Measurements from ENCODE around the gene KLHL29.
"Not testable (repeated sequence)": the region's sequence is repeated elsewhere in the genome, so short reads cannot be mapped to it uniquely, and the experiment has no call there.

The KLHL29 gene

DNA sequence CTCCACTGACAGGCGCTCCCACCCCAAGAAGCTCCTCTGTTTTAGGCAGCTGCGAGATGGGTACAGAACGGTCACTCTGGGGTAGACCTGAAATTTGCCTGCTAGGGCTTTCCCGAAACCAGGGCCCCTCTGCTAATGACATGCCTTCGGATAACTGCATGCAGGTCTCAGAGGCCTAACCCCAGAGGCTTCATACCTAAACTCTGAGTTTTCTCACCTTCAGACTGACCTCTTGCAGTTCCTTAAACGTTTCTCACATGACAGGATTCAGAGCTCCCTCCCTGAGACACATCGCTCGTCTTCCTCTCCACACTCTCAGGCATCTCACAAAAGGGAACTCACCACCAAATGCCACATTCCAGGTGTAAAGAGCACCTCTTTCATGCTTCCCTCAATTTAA lies 11.3 kb upstream of the KLHL29 start:
- no peak for DNase-seq

- no peak for DNase-seq
Observed at GRCh38 chr2:23375448-23375847, 9.5 kb upstream of the KLHL29 start.

DNA sequence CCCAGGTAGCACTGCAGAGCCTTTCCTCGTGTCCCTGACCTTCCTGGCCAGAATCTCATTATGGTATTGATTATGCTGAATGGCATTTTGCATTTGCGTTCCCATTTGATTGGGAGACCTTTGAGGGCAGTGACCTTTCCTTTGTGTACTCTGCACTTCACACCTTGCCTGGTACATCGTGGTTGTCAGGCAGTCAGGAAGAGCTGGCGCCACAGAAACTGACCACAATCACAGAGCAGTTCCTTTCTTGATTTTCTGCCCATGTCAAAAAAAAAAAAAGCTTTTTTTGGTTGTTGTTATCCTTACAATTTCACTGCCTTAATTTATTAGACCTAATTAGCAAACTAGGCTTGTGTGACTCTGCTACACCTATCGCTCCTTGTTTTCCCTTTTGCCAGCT lies 8.9 kb upstream of the KLHL29 start:
- no peak for DNase-seq

- DNase-seq: no peak
Observed at GRCh38 chr2:23376972-23377371, 8.0 kb upstream of the KLHL29 start.

GRCh38 chr2:23377771-23378170 lies 7.2 kb upstream of the KLHL29 start:
- DNase-seq: no peak

DNA sequence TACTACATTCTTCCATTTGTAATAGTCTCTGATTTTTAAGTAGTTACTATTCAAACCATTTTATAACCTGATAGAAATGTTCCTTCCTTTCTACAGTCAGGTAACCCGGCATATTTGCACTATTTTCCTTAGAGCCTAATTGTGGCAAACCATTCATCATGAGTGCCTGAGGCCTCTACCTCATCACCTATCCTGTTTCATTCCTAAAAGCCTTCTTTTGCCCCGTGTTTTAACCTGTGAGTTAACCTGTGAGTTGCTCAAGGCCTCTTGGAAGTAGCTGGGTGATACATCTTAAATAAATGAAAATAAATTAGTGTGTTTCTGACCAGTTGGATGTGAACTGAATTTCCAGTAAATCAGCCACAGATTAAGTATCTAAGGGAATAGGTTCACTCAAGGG lies 6.5 kb upstream of the KLHL29 start:
- DNase-seq: no peak

- no peak for DNase-seq
Observed at GRCh38 chr2:23379220-23379695, 5.7 kb upstream of the KLHL29 start.

DNA sequence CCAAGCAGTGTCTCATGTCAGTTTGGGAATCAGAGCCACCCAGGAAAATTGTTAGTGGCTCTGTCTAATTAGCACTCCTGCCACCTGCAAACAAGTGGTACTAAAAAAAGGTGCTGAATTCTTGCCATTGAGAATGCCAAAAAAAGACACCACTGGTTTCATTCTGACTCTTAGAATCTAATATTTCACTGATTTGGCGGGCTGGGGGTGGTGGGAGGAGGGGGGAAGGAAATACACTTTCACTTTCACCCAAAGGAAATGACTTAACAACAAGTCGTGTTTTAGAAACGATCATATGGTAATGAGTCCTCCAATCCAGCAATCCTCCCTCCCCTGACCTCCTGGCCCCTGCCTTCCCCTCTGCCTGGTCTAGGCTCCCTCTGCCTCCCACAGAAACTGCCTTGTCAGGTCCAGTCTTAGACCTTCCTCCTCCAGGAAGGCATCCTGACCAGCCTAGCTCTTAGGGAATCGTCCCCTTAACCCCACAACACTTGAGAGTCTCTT lies 4.4 kb upstream of the KLHL29 start:
- no peak for DNase-seq

- no peak for DNase-seq
Observed at GRCh38 chr2:23381084-23381483, 3.9 kb upstream of the KLHL29 start.

- no peak for DNase-seq
Observed at GRCh38 chr2:23381485-23381884, 3.5 kb upstream of the KLHL29 start.

DNA sequence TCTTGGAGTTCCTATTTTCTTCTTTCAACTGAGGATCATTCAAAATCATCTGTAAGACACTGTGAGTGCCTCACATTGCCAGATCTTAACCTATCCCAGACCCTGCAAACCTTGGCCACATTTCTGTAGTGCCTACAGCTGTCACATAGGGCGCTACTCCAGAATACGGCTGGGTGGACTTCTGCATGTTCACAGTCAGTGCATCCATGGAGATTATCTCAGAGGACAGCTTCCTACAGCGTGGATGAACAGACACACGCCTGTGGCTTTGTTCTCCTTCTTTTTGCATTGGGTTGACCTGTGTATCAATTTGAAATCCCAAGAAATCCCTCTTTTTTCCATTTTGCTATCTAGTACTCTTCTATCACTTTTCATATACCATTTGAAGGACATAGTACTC lies 1.9 kb upstream of the KLHL29 start:
- no peak for DNase-seq

GRCh38 chr2:23385351-23385747 lies 370 bp downstream of the KLHL29 start:
- DNase-seq: peak; percentile 57

- DNase-seq: peak; percentile 43
Observed at GRCh38 chr2:23385748-23386338, 864 bp downstream of the KLHL29 start.

DNA sequence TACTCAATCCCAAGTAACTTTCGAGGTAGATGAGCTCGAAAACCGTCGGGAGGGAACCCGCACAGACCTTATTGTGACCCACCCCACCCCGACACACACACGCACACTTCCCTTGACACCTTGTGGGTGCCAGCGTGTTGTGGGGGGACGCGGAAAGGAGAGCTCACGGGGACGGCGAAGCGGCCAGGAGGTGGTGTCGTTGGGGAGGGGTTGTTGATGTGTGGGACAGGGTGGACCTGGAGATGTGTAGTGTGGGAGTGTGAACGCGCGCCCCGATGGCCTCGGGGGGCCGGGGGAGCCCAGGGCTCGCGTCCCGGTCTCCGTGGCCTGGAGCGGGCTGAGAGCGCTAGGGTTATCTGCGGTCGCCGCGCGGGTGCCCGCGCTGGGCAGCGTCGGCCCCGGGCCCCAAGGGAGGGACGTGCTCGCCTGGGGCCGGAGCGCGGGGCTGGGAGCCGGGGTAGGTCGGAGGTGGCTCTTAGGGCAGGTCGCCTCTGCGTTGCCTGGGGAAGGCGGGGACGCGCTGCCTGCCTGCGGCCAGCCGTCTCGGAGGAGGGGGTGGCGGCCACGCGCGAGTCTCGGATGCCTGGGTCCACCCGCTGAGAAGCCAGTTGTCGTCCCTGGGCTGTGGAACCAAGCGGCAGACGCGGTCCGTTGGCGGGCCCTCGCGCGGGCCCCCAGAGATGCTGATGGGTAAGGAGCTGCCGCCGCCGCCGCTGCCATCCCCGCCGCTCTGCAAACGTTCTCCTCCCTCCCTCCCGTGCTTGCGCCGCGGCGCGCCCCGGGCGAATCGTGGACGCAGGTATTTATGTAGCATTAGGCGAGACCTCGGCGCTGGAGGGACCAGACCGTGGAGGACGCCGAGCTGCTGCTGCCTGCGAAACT lies 1.6 kb downstream of the KLHL29 start:
- peak; percentile 58 for DNase-seq

GRCh38 chr2:23387221-23387550 lies 2.2 kb downstream of the KLHL29 start:
- DNase-seq: no peak

GRCh38 chr2:23387845-23388244 lies 2.9 kb downstream of the KLHL29 start:
- DNase-seq: no peak

GRCh38 chr2:23388294-23388693 lies 3.3 kb downstream of the KLHL29 start:
- no peak for DNase-seq

DNA sequence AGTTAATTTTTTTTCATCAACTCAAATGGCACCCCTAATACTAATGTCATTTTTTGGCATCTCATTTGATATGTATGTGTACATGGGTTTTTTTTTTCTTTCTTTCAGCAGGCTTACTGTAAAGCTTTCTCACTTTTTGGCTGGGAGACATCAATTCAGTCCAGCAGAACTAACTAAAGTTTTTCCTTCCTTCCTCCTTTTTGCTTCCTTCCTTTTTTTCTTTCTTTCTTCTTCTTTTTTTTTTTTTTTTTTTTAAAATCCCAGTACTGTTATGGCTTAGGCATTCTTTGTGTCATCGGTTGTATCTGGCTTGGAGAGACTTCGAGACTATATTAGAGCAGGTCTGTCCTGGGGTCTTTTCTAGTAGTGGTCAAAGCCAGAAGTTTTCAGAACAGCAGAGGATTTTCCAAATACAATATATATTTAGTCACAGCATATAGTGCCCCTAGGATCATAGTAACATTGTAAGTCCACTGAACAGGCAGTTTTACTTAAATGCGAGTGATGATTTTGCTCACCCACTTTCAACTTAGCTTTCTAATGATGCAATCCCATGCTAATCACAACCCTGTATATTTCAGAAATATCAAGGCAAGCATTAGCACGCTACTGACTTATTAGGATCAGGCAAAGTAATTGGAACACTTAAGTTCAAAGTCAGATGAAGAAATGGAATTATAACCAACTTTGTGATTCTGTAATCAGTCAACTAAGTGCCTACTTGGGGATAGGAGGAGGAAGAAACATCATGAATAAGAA lies 4.0 kb downstream of the KLHL29 start:
- no peak for DNase-seq

DNA sequence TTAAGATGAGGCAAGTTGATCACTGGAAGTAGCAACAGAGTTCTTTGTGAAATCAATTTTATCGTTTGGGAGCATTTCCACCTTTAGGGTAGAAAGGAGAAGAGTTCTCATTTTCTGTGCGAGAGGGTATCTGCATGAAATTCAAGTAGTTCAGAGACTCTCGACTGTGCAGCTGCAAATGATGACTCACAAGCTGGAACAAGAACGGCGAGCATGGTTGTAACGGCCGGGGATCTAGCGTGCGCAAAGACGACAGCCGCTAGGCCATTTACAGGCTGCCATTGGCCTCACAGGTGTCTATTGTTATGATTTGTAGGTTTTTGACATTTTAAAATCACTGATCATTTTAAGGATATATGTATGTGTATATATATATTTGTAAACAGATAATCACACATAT lies 5.2 kb downstream of the KLHL29 start:
- DNase-seq: peak; percentile 83

GRCh38 chr2:23391237-23391736 lies 6.3 kb downstream of the KLHL29 start:
- not testable (repeated sequence) for DNase-seq

DNA sequence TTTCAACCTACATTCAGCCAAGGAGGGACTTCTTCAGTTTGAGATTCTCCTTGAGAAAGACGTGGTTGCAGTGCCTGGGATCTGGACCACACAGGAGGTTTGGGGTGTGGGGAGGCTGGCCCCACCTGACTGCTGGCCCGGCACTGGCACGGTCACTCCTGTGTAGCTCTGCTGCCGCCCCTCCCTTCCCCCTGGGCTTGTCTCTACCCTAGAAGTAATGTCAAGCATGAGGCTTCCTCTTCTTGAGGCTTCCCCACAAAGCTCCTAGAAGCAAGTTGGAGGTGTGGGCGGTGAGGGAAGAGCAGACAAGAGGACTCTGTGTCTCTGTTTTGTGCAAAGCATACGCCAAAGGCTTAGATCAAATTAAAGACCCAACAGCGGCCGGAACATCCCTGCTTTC lies 8.7 kb downstream of the KLHL29 start:
- no peak for DNase-seq

GRCh38 chr2:23394700-23395099 lies 9.7 kb downstream of the KLHL29 start:
- no peak for DNase-seq

DNA sequence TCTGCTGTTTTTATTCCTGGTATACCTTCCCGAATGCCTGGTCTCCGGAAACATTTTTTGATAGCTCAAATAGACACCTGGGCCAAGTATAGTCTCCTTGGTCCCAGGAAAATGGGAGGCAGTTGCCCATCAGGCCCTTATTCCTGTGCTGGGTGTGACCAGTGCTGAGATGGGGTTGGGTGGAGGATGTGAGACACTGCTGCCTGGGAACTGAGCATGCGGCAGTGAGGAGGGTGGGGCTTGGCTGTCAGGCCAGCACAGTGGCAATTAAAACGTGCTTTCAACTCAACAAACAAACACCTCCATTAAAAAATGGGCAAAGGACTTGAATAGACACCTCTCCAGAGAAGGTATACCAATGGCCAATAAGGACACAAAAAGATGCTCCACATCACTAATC lies 12.5 kb downstream of the KLHL29 start:
- no peak for DNase-seq
